ENCODE measurements around the gene CCNDBP1. TPM values are rescaled to one million over a fixed set of nuclear protein-coding genes. Genes with fewer than 3 reads are reported as not detected.

CCNDBP1 gene
- total RNA-seq, 6 experiments from 2014 or later: 20.2 to 30.5 (median 22.9) TPM

GRCh38 chr15:43184407-43185124 is 637 bp upstream of the CCNDBP1 start:
- intact Hi-C loops (cut with DNase I): no loop called here
- Histone ChIP-seq H3K27me3 (no peaks in the 10 kb centered on the region), H3K27ac (no peak overlapping the region), H3K36me3 (peaks cover 0 to 1% (median 0%) of the 10 kb centered on the region in 4 donors), H3K9me3 (no peaks in the 10 kb centered on the region), H3K4me1 (peaks cover 0 to 7% (median 3%) of the 10 kb centered on the region in 4 donors), H3K4me3 (no peak overlapping the region)
- peak in 1 of 4 donors; percentile 0 for ATAC-seq
- DNase-seq: no peak
- 76% methylated on average over 7 of the region's 9 CpGs for WGBS (ENCODE audit: insufficient coverage, low coverage, low lambda C conversion rate, missing lambda C conversion rate)
- TF ChIP-seq POLR2A (IDR thresholded peaks at IDR 0.05): no peak
- TF ChIP-seq CTCF (IDR thresholded peaks at IDR 0.05): no peak

DNA sequence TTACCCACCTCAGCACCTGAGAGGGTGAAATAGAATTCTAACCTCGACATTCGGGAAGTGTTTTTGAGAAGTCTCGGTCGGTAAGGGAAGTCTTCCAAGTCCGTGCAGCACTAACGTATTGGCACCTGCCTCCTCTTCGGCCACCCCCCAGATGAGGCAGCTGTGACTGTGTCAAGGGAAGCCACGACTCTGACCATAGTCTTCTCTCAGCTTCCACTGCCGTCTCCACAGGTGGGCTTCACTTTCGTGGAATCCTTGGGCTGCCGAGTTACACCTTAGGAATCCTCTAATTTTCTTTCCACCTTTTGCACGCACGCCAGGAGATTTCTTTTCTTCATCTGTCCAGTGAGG is 775 bp downstream of the CCNDBP1 start:
- Histone ChIP-seq H3K4me3 (peak overlapping the region; percentile 63 to 74 (median 73)), H3K27ac (peak overlapping the region; percentile 70 to 83 (median 72)), H3K9me3 (no peaks in the 10 kb centered on the region), H3K4me1 (peaks cover 0 to 7% (median 3%) of the 10 kb centered on the region in 4 donors), H3K36me3 (peaks cover 0 to 15% (median 5%) of the 10 kb centered on the region in 4 donors), H3K27me3 (no peaks in the 10 kb centered on the region)
- TF ChIP-seq CTCF (IDR thresholded peaks at IDR 0.05) (peak in 1 of 4 donors; percentile 0), POLR2A (IDR thresholded peaks at IDR 0.05) (no peak)
- WGBS (ENCODE audit: insufficient coverage, low coverage, low lambda C conversion rate, missing lambda C conversion rate): 0% methylated on average over 12 of the region's 13 CpGs
- DNase-seq (no peak), ATAC-seq (peak; percentile 5 to 13 (median 9))
- intact Hi-C loops (cut with DNase I): no loop called here

GRCh38 chr15:43187544-43188155 is 2.4 kb downstream of the CCNDBP1 start:
- intact Hi-C loops (cut with DNase I): no loop called here

GRCh38 chr15:43189296-43189695 is 4.1 kb downstream of the CCNDBP1 start:
- no peak overlapping the region for H3K27ac ChIP-seq

More at GRCh38 chr15:43187544-43188155, 2.4 kb downstream of the CCNDBP1 start:
- TF ChIP-seq POLR2A (IDR thresholded peaks at IDR 0.05): no peak
- peak; percentile 43 to 59 (median 58) for TF ChIP-seq CTCF (IDR thresholded peaks at IDR 0.05)
- Histone ChIP-seq H3K4me3 (no peak overlapping the region), H3K4me1 (peaks cover 0 to 7% (median 3%) of the 10 kb centered on the region in 4 donors), H3K27me3 (no peaks in the 10 kb centered on the region), H3K27ac (no peak overlapping the region), H3K36me3 (peaks cover 5 to 32% (median 13%) of the 10 kb centered on the region in 4 donors), H3K9me3 (no peaks in the 10 kb centered on the region)
- WGBS (ENCODE audit: insufficient coverage, low coverage, low lambda C conversion rate, missing lambda C conversion rate): 75% methylated on average over 2 of the region's 2 CpGs
- ATAC-seq (no peak), DNase-seq (no peak)

More at GRCh38 chr15:43189296-43189695, 4.1 kb downstream of the CCNDBP1 start:
- Histone ChIP-seq H3K36me3 (peaks cover 5 to 48% (median 19%) of the 10 kb centered on the region in 4 donors), H3K4me1 (peaks cover 0 to 7% (median 3%) of the 10 kb centered on the region in 4 donors), H3K27me3 (no peaks in the 10 kb centered on the region), H3K9me3 (no peaks in the 10 kb centered on the region), H3K4me3 (no peak overlapping the region)
- no peak for ATAC-seq
- intact Hi-C loops (cut with DNase I): no loop called here
- 61% methylated on average over 2 of the region's 2 CpGs for WGBS (ENCODE audit: insufficient coverage, low coverage, low lambda C conversion rate, missing lambda C conversion rate)
- no peak for TF ChIP-seq CTCF (IDR thresholded peaks at IDR 0.05)
- no peak for TF ChIP-seq POLR2A (IDR thresholded peaks at IDR 0.05)
- DNase-seq: no peak
